Caco-2 (cell line): ENCODE data around the gene LRRC45. TPM values are rescaled to one million over a fixed set of nuclear protein-coding genes. Genes with fewer than 3 reads are reported as not detected.

ENCODE experiments used
- BruUV-seq: library from RNA; stranded (reverse); fragments of 400-500 nt; replicated peaks from 2 replicates; lab custom pipeline; 2021; lab: Mats Ljungman, UMichigan
- CTCF ChIA-PET: fragments of 300-600 bp; sonication (Branson Sonifier 250); formaldehyde crosslinking; loops from one replicate; lab custom pipeline; 2022; ENCODE audit warnings: antibody characterized with exemption; lab: Charles Lee
- POLR2A ChIA-PET: fragments of 300-600 bp; sonication (Branson Sonifier 250); formaldehyde crosslinking; loops from one replicate; lab custom pipeline; 2022; ENCODE audit warnings: antibody characterized with exemption; lab: Charles Lee
- DNase-seq, 2 experiments: peaks; one replicate each; pipeline versions ENCODE4 v3.0.0 to v3.0.0-alpha.2; 2020 to 2022
- H3K27me3 ChIP-seq: replicated peaks from 2 replicates; pipeline ENCODE4 v1.6.0; 2011; ENCODE audit warnings: low read length; ENCODE audit not compliant: control insufficient read depth, insufficient read depth
- H3K36me3 ChIP-seq: 2 replicates; pipeline ENCODE4 v1.5.1; 2011; ENCODE audit warnings: low read length; ENCODE audit not compliant: control insufficient read depth, insufficient read depth
- H3K4me1 ChIP-seq: fragments of 250-450 bp; sonication (Bioruptor Pico); 2 replicates; pipeline ENCODE4 v1.5.1; 2020; ENCODE audit warnings: mild to moderate bottlenecking
- H3K4me3 ChIP-seq: 2 replicates; pipeline ENCODE4 v1.5.1; 2011; ENCODE audit warnings: low read depth, mild to moderate bottlenecking, control low read depth, low read length
- H3K9me3 ChIP-seq: fragments of 250-450 bp; sonication (Bioruptor Pico); 2 replicates; pipeline ENCODE4 v1.5.1; 2020; ENCODE audit warnings: mild to moderate bottlenecking, moderate library complexity
- H3K27ac Mint-ChIP-seq: one replicate; pipeline ENCODE4 v1.8.0; 2022; ENCODE audit warnings: mixed read lengths; ENCODE audit not compliant: unreplicated experiment
- H3K27me3 Mint-ChIP-seq: one replicate; pipeline ENCODE4 v1.8.0; 2022; ENCODE audit warnings: mixed read lengths; ENCODE audit not compliant: insufficient read depth, unreplicated experiment
- H3K36me3 Mint-ChIP-seq: one replicate; pipeline ENCODE4 v1.8.0; 2022; ENCODE audit warnings: mild to moderate bottlenecking, mixed read lengths; ENCODE audit not compliant: insufficient read depth, unreplicated experiment
- H3K4me1 Mint-ChIP-seq: one replicate; pipeline ENCODE4 v1.8.0; 2022; ENCODE audit warnings: low read depth, mixed read lengths; ENCODE audit not compliant: unreplicated experiment
- H3K4me3 Mint-ChIP-seq: one replicate; pipeline ENCODE4 v1.8.0; 2022; ENCODE audit warnings: mild to moderate bottlenecking, moderate library complexity, mixed read lengths; ENCODE audit not compliant: unreplicated experiment
- H3K9me3 Mint-ChIP-seq: one replicate; pipeline ENCODE4 v1.8.0; 2022; ENCODE audit warnings: mixed read lengths; ENCODE audit not compliant: unreplicated experiment
- CTCF ChIP-seq, 2 experiments: fragments of 200-600 bp in 1 of 2; IDR thresholded peaks; 1 replicate in 1 of 2; 2 replicates in 1 of 2; pipeline versions ENCODE4 v1.5.1 to v1.8.0; 2011 to 2022; ENCODE audit warnings: antibody characterized with exemption in 1 of 2, control low read depth in 1 of 2, inconsistent platforms in 1 of 2, low read depth in 1 of 2, low read length in 1 of 2, mild to moderate bottlenecking in 1 of 2, moderate library complexity in 1 of 2; ENCODE audit not compliant: insufficient read depth in 1 of 2, severe bottlenecking in 1 of 2, unreplicated experiment in 1 of 2
- intact Hi-C: fragments of 100-400 bp; cut with micrococcal nuclease; formaldehyde crosslinking; loops from one replicate; pipeline ENCODE4 v1.10.0; 2022; ENCODE audit not compliant: unreplicated experiment
- total RNA-seq: library from RNA; stranded (reverse); gene quantifications from 2 replicates; pipeline ENCODE4 v1.2.3, GENCODE V29; 2022

LRRC45 gene
- total RNA-seq, 1 experiment from 2014 or later: 33.2 TPM

GRCh38 chr17:82030470-82031302 lies 7.6 kb downstream of the LRRC45 start:
- Histone ChIP-seq H3K27me3 (no peaks in the 10 kb centered on the region), H3K4me3 (peak overlapping the region; percentile 64), H3K36me3 (peaks cover 2% of the 10 kb centered on the region; the same call in 1 of the 2 replicates), H3K9me3 (no peaks in the 10 kb centered on the region), H3K4me1 (peaks cover 14% of the 10 kb centered on the region)
- Mint-ChIP-seq H3K27ac (peak overlapping the region; percentile 80), H3K4me1 (peaks cover 11% of the 10 kb centered on the region), H3K4me3 (peak overlapping the region; percentile 85), H3K36me3 (peaks cover 28% of the 10 kb centered on the region), H3K27me3 (no peaks in the 10 kb centered on the region), H3K9me3 (no peaks in the 10 kb centered on the region)
- intact Hi-C loops: loop anchor here (1.0 kb wide), 1 partner anchor 124 kb away; no protein-coding TSS in a partner anchor
- BruUV-seq: no TSS peak
- TF ChIP-seq CTCF (IDR thresholded peaks at IDR 0.05; ENCODE audit: insufficient read depth in 1 of 2, low read depth in 1 of 2, low read length in 1 of 2, severe bottlenecking in 1 of 2, unreplicated experiment in 1 of 2): peak; percentile 91
- CTCF ChIA-PET: interaction anchor here (0.6 to 2.7 kb wide), 24 partner anchors 9 to 205 kb away, joined by 3 to 36 read pairs (median 4); partner anchors contain the start of genes CENPX, LRRC45 and PYCR1
- POLR2A ChIA-PET: interaction anchor here (0.6 to 2.2 kb wide), 7 partner anchors 9 to 347 kb away, joined by 3 to 12 read pairs (median 4); partner anchors contain the start of genes ARL16, CENPX, FASN and HGS
- peak; percentile 89 to 93 for DNase-seq

DNA sequence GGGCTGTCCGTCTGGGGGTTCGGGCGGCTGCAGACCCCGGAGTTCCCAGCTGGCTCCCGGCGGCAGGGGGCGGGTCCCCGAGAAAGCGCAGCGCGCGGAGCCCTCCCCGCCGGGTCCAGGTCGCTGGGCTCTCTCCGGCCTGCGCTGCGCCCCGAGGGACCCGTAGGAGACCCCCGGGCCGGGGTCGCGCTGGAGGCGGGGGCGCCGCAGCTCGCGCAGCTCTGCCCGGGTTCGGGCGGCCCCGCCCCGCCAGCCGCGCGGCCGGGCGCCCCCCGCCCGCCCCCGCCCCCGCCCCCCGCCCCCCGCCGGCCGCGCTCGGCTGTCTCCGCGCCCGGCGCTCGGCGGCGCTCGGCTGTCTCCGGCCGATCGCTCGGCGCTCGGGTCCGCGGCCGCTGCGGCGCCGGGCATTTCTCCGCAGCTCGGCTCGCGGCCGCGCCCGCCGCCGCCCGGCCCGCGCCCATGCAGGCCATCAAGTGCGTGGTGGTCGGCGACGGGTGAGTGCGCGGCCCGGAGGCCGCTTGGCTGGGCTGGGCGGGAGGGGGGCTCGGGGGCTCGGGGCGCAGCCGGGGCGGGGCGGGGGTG lies 8.3 kb downstream of the LRRC45 start, which contains the start of gene RAC3:
TSS of gene RAC3 (plus strand) at position 376 of the 582 bp plus-strand sequence. CDS start at position 460, 84 bp downstream.
- H3K36me3 Mint-ChIP-seq: peaks cover 34% of the 10 kb centered on the region
- CTCF ChIA-PET: interaction anchor here (0.8 to 2.7 kb wide), 7 partner anchors 10 to 103 kb away, joined by 3 to 36 read pairs (median 7); partner anchors contain the start of genes CENPX and LRRC45

More for the DNA sequence above, 8.3 kb downstream of the LRRC45 start, which contains the start of gene RAC3:
- Mint-ChIP-seq H3K27ac (peak within 1 kb of the TSS; percentile 80), H3K4me1 (peaks cover 11% of the 10 kb centered on the region), H3K4me3 (peak within 1 kb of the TSS; percentile 85), H3K27me3 (no peaks in the 10 kb centered on the region), H3K9me3 (no peaks in the 10 kb centered on the region)
- peak in 1 of 2 experiments; percentile 72 for DNase-seq
- Histone ChIP-seq H3K4me1 (peaks cover 20% of the 10 kb centered on the region), H3K36me3 (peaks cover 2% of the 10 kb centered on the region; the same call in 1 of the 2 replicates), H3K4me3 (peak within 1 kb of the TSS; percentile 64), H3K27me3 (no peaks in the 10 kb centered on the region), H3K9me3 (no peaks in the 10 kb centered on the region)
- intact Hi-C loops: no loop called here
- BruUV-seq: no TSS peak
- no peak for TF ChIP-seq CTCF (IDR thresholded peaks at IDR 0.05; ENCODE audit: insufficient read depth in 1 of 2, low read depth in 1 of 2, low read length in 1 of 2, severe bottlenecking in 1 of 2, unreplicated experiment in 1 of 2)
- POLR2A ChIA-PET: interaction anchor here (0.6 to 2.2 kb wide), 5 partner anchors 9 to 198 kb away, joined by 4 to 12 read pairs (median 4); partner anchors contain the start of genes CENPX, FASN, LRRC45 and MCRIP1
